ENCODE results near the gene ZDBF2. TPM values are rescaled to one million over a fixed set of nuclear protein-coding genes. Genes with fewer than 3 reads are reported as not detected.
A peak's percentile ranks its signal among the peaks of the same experiment; 100 is the strongest.
"Not testable (repeated sequence)": the region's sequence is repeated elsewhere in the genome, so short reads cannot be mapped to it uniquely, and the experiment has no call there.

ZDBF2 gene
- total RNA-seq, 2 donors from 2014 or later, result 3.9 to 6.0 TPM

GRCh38 chr2:206271065-206271464, 3.4 kb upstream of the ZDBF2 start:
- H3K36me3 Mint-ChIP-seq, result peaks cover 6% of the 10 kb centered on the region
- DNase-seq (ENCODE audit: low spot score) (no peak), ATAC-seq (no peak)
- H3K4me1 Mint-ChIP-seq (ENCODE audit: low read depth in 2 of 2), result peaks cover 14 to 18% of the 10 kb centered on the region in 2 donors
- no peak overlapping the region for H3K27ac Mint-ChIP-seq
- no peaks in the 10 kb centered on the region for H3K9me3 Mint-ChIP-seq
- no peak overlapping the region for H3K4me3 Mint-ChIP-seq
- H3K27me3 Mint-ChIP-seq, result peaks cover 32 to 55% of the 10 kb centered on the region in 2 donors

- H3K9me3 Mint-ChIP-seq, result no peaks in the 10 kb centered on the region
- H3K27me3 Mint-ChIP-seq, result peaks cover 22 to 44% of the 10 kb centered on the region in 2 donors
- DNase-seq (ENCODE audit: low spot score) (no peak), ATAC-seq (no peak)
- peak overlapping the region; percentile 38 for H3K4me3 Mint-ChIP-seq
- peaks cover 14 to 21% of the 10 kb centered on the region in 2 donors for H3K4me1 Mint-ChIP-seq (ENCODE audit: low read depth in 2 of 2)
- H3K36me3 Mint-ChIP-seq, result peaks cover 7% of the 10 kb centered on the region
- H3K27ac Mint-ChIP-seq, result peak overlapping the region; percentile 55 to 63
Measured at GRCh38 chr2:206273905-206274304, 558 bp upstream of the ZDBF2 start.

GRCh38 chr2:206275312-206276055, 1.0 kb downstream of the ZDBF2 start:
- peak overlapping the region; percentile 83 for H3K4me3 Mint-ChIP-seq

GRCh38 chr2:206276169-206276942, 1.9 kb downstream of the ZDBF2 start:
- peaks cover 14 to 21% of the 10 kb centered on the region in 2 donors for H3K4me1 Mint-ChIP-seq (ENCODE audit: low read depth in 2 of 2)
- peaks cover 7% of the 10 kb centered on the region for H3K36me3 Mint-ChIP-seq
- ATAC-seq (no peak), DNase-seq (ENCODE audit: low spot score) (no peak)
- peaks cover 22 to 35% of the 10 kb centered on the region in 2 donors for H3K27me3 Mint-ChIP-seq
- H3K27ac Mint-ChIP-seq, result no peak overlapping the region
- no peaks in the 10 kb centered on the region for H3K9me3 Mint-ChIP-seq
- H3K4me3 Mint-ChIP-seq, result no peak overlapping the region

More at GRCh38 chr2:206275312-206276055, 1.0 kb downstream of the ZDBF2 start:
- H3K27ac Mint-ChIP-seq, result peak overlapping the region; percentile 46 to 60
- ATAC-seq, result peak; percentile 7 to 28
- peaks cover 7% of the 10 kb centered on the region for H3K36me3 Mint-ChIP-seq
- no peaks in the 10 kb centered on the region for H3K9me3 Mint-ChIP-seq
- DNase-seq (ENCODE audit: low spot score), result no peak
- H3K4me1 Mint-ChIP-seq (ENCODE audit: low read depth in 2 of 2), result peaks cover 14 to 21% of the 10 kb centered on the region in 2 donors
- peaks cover 22 to 35% of the 10 kb centered on the region in 2 donors for H3K27me3 Mint-ChIP-seq

DNA sequence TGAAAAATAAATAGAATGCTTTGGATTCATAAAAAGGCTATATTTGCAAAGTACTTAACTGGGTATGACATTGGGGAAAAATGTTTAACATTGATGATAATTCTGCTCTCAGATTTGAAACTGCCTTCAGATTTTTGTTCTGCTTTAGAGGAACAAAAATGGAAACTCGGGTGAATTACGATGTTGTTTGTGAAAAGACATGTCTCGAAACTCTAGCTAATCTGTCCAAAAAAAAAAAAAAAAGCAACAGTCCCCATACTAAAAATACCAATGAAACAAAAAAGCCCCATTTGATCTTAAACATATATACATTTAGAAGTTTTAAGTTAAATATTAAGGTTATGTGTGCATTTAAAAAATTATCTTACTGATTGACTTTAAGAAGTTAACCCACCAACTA, 3.0 kb downstream of the ZDBF2 start:
- ATAC-seq (no peak), DNase-seq (ENCODE audit: low spot score) (no peak)
- H3K27me3 Mint-ChIP-seq, result peaks cover 24 to 35% of the 10 kb centered on the region in 2 donors
- peaks cover 14 to 21% of the 10 kb centered on the region in 2 donors for H3K4me1 Mint-ChIP-seq (ENCODE audit: low read depth in 2 of 2)
- H3K27ac Mint-ChIP-seq, result no peak overlapping the region
- H3K36me3 Mint-ChIP-seq, result peaks cover 7% of the 10 kb centered on the region
- no peaks in the 10 kb centered on the region for H3K9me3 Mint-ChIP-seq
- H3K4me3 Mint-ChIP-seq, result no peak overlapping the region

DNA sequence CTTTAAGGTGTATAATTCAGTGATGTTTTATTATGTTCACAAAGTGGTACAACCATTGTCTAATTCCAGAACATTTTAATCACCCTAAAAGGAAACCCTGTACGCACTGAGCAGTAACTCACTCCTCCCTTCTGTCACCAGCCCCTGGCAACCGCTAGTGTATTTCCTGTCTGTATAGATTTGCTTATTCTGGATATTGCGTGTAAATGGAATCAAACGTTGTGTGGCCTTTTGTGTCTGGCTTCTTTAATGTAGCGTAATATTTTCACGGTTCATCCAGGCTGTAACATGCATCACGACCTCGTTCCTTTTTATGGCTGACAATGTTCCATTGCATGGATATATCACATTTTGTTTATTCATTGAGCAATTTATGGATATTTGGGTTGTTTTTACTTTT, 8.3 kb downstream of the ZDBF2 start:
- ATAC-seq (no peak), DNase-seq (ENCODE audit: low spot score) (no peak)
- Mint-ChIP-seq H3K27ac (no peak overlapping the region), H3K36me3 (peaks cover 11% of the 10 kb centered on the region), H3K9me3 (peaks cover 8% of the 10 kb centered on the region), H3K27me3 (peaks cover 7 to 8% of the 10 kb centered on the region in 2 donors), H3K4me1 (ENCODE audit: low read depth in 2 of 2) (no peaks in the 10 kb centered on the region), H3K4me3 (no peak overlapping the region)

DNA sequence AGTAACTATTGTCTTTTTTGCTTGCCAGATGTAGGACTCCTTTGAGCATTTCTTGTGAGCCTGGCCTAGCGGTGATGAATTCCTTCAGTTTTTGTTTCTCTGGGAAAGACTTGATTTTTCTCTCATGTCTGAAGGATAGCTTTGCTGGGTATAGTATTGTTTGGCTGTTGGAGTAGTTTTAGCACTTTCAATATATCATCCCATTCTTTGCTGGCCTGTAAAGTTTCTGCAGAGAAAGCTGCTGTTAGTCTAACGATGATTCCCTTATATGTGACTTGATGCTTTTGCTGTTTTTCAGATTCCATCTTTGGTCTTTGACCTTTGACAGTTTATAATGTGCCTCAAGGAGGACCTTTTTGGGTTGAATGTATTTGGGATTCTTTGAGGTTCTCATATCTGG, 12.7 kb downstream of the ZDBF2 start:
- Mint-ChIP-seq H3K36me3 (peaks cover 22% of the 10 kb centered on the region), H3K4me3 (no peak overlapping the region), H3K4me1 (ENCODE audit: low read depth in 2 of 2) (no peaks in the 10 kb centered on the region), H3K27me3 (peaks cover 0 to 5% of the 10 kb centered on the region in 2 donors), H3K27ac (no peak overlapping the region), H3K9me3 (peaks cover 8% of the 10 kb centered on the region)
- DNase-seq (ENCODE audit: low spot score) (no peak), ATAC-seq (no peak)

DNA sequence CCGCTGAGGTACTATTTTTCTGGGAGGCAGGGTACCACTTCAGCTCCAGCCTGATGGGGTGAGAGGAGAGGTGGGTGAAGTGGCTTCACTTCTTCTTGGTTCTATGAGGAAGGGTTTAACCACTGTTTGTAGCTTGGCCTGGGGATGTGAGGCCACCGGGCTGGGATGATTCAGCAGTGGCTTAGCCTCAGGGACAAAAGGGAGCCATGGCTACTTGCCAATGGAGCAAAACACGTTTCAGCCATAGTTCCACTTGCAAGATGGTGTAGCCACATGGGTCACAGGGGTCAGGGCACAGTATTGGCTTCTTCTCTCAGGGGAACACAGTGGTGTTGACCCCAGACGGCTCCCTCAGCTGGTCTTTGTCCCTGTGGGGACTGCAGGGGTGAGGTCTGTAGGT, 14.9 kb downstream of the ZDBF2 start:
- no peaks in the 10 kb centered on the region for H3K4me1 Mint-ChIP-seq (ENCODE audit: low read depth in 2 of 2)
- H3K4me3 Mint-ChIP-seq, result no peak overlapping the region
- ATAC-seq, result no peak
- no peak overlapping the region for H3K27ac Mint-ChIP-seq
- peaks cover 22% of the 10 kb centered on the region for H3K36me3 Mint-ChIP-seq
- peaks cover 2 to 5% of the 10 kb centered on the region in 2 donors for H3K27me3 Mint-ChIP-seq
- DNase-seq (ENCODE audit: low spot score), result no peak
- H3K9me3 Mint-ChIP-seq, result peaks cover 8% of the 10 kb centered on the region

DNA sequence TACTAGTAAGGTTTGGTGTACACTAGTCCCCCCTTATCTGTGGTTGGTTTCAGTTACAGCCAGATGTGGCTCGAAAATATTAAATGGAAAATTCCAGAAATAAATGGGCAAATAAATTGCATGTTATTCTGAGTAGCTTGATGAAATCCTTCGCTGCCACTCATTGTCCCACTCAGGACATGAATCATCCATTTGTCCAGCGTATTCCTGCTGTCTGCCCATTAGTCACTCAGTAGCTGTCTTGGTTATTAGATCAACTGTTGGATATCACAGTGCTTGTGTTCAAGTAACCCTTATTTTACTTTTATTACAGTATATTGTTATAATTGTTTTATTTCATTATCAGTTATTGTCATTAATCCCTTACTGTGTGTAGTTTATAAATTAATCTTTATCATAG, 21.7 kb downstream of the ZDBF2 start:
- Mint-ChIP-seq H3K36me3 (no peaks in the 10 kb centered on the region), H3K27me3 (peaks cover 0 to 5% of the 10 kb centered on the region in 2 donors), H3K27ac (no peak overlapping the region), H3K4me3 (no peak overlapping the region), H3K9me3 (no peaks in the 10 kb centered on the region), H3K4me1 (ENCODE audit: low read depth in 2 of 2) (no peaks in the 10 kb centered on the region)
- no peak for ATAC-seq
- DNase-seq (ENCODE audit: low spot score), result no peak

GRCh38 chr2:206299608-206300007, 25.1 kb downstream of the ZDBF2 start:
- H3K4me3 Mint-ChIP-seq; H3K27ac Mint-ChIP-seq; H3K36me3 Mint-ChIP-seq; H3K4me1 Mint-ChIP-seq (ENCODE audit: low read depth in 2 of 2); H3K27me3 Mint-ChIP-seq; H3K9me3 Mint-ChIP-seq; ATAC-seq; DNase-seq (ENCODE audit: low spot score): not testable (repeated sequence)

DNA sequence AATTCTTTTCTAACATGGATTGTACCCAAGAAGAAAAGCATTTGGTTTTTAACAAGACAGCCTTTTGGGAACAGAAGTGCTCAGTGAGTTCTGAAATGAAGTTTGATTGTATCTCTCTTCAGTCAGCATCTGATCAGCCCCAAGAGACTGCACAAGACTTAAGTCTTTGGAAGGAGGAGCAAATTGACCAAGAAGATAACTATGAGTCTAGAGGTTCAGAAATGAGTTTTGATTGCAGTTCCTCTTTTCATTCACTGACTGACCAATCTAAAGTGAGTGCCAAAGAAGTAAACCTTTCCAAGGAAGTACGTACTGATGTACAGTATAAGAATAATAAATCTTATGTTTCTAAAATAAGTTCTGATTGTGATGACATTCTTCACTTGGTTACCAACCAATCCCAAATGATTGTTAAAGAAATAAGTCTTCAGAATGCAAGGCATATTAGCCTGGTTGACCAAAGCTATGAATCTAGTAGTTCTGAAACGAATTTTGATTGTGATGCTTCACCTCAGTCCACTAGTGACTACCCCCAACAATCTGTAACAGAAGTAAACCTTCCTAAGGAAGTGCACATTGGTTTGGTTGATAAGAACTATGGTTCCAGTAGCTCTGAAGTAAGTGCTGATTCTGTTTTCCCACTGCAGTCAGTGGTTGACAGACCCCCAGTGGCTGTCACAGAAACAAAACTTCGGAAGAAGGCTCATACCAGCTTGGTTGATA, 31.2 kb downstream of the ZDBF2 start:
- Mint-ChIP-seq H3K4me1 (ENCODE audit: low read depth in 2 of 2) (no peaks in the 10 kb centered on the region), H3K9me3 (peaks cover 2% of the 10 kb centered on the region), H3K4me3 (no peak overlapping the region), H3K27me3 (no peaks in the 10 kb centered on the region), H3K36me3 (peaks cover 9% of the 10 kb centered on the region), H3K27ac (no peak overlapping the region)
- DNase-seq (ENCODE audit: low spot score), result no peak
- no peak for ATAC-seq

- no peaks in the 10 kb centered on the region for H3K4me1 Mint-ChIP-seq (ENCODE audit: low read depth in 2 of 2)
- DNase-seq (ENCODE audit: low spot score) (no peak), ATAC-seq (no peak)
- no peak overlapping the region for H3K27ac Mint-ChIP-seq
- peaks cover 9% of the 10 kb centered on the region for H3K36me3 Mint-ChIP-seq
- H3K27me3 Mint-ChIP-seq, result no peaks in the 10 kb centered on the region
- peaks cover 2% of the 10 kb centered on the region for H3K9me3 Mint-ChIP-seq
- no peak overlapping the region for H3K4me3 Mint-ChIP-seq
Measured at GRCh38 chr2:206311026-206311425, 36.6 kb downstream of the ZDBF2 start.

GRCh38 chr2:206316141-206316540, 41.7 kb downstream of the ZDBF2 start:
- no peak overlapping the region for H3K4me3 Mint-ChIP-seq
- H3K27me3 Mint-ChIP-seq, result no peaks in the 10 kb centered on the region
- H3K36me3 Mint-ChIP-seq, result peaks cover 5% of the 10 kb centered on the region
- H3K27ac Mint-ChIP-seq, result no peak overlapping the region
- no peak for DNase-seq (ENCODE audit: low spot score)
- H3K9me3 Mint-ChIP-seq, result peaks cover 7% of the 10 kb centered on the region
- ATAC-seq, result no peak
- no peaks in the 10 kb centered on the region for H3K4me1 Mint-ChIP-seq (ENCODE audit: low read depth in 2 of 2)

DNA sequence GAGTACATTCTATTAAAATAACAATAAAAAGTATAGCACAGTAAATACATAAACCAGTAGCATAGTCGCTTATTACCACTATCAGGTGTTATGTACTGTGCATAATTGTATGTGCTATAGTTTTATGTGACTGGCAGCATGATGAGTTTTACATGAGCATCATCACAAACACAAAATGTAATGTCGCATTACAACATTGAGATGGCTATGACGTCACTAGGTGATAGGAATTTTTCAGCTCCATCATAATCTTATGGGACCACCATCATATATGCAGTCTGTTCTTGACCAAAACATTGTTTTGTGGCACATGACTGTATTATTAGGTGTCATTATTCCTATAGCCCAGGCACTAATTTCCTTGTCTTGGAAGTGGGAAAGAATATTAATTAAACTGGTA, 48.6 kb downstream of the ZDBF2 start:
- peaks cover 4% of the 10 kb centered on the region for H3K9me3 Mint-ChIP-seq
- no peak overlapping the region for H3K27ac Mint-ChIP-seq
- no peaks in the 10 kb centered on the region for H3K27me3 Mint-ChIP-seq
- ATAC-seq (no peak), DNase-seq (ENCODE audit: low spot score) (no peak)
- no peak overlapping the region for H3K4me3 Mint-ChIP-seq
- no peaks in the 10 kb centered on the region for H3K4me1 Mint-ChIP-seq (ENCODE audit: low read depth in 2 of 2)
- H3K36me3 Mint-ChIP-seq, result peaks cover 5% of the 10 kb centered on the region

All from natural killer cell treated with Interleukin-12 subunit alpha and Interleukin-12 subunit beta and Interleukin-15 and Interleukin-18, amount 100 ng/mL, for 72 hours (primary cell).